BE2C (cell line): ENCODE measurements around the gene SFMBT2.
A peak's percentile ranks its signal among the peaks of the same experiment; 100 is the strongest.

ENCODE experiments used
- DNase-seq: peaks from one replicate; pipeline ENCODE4 v3.0.0-alpha.2; 2020
- H3K27me3 ChIP-seq: fragments of 250-450 bp; sonication (Bioruptor Pico); 2 replicates; pipeline ENCODE4 v1.5.1; 2020; ENCODE audit warnings: mild to moderate bottlenecking
- H3K36me3 ChIP-seq: fragments of 250-450 bp; sonication (Bioruptor Pico); 2 replicates; pipeline ENCODE4 v1.5.1; 2020; ENCODE audit warnings: mild to moderate bottlenecking
- H3K4me1 ChIP-seq: fragments of 250-450 bp; sonication (Bioruptor Pico); 2 replicates; pipeline ENCODE4 v1.5.1; 2020
- H3K4me3 ChIP-seq: 2 replicates; pipeline ENCODE4 v1.5.1; 2011; ENCODE audit warnings: low read depth, low read length
- H3K9me3 ChIP-seq: fragments of 250-450 bp; sonication (Bioruptor Pico); 2 replicates; pipeline ENCODE4 v1.5.1; 2020
- CTCF ChIP-seq: IDR thresholded peaks from 2 replicates; pipeline ENCODE4 v1.5.1; 2012; ENCODE audit warnings: mild to moderate bottlenecking, low read depth, low read length

Gene SFMBT2

GRCh38 chr10:7423521-7423920 lies 12.7 kb upstream of the SFMBT2 start:
- H3K36me3 ChIP-seq = no peaks in the 10 kb centered on the region
- H3K27me3 ChIP-seq = peaks cover 28% of the 10 kb centered on the region
- no peak for DNase-seq
- no peak for TF ChIP-seq CTCF
- no peaks in the 10 kb centered on the region for H3K4me1 ChIP-seq
- no peaks in the 10 kb centered on the region for H3K9me3 ChIP-seq
- no peak overlapping the region for H3K4me3 ChIP-seq

GRCh38 chr10:7421526-7421925 lies 10.7 kb upstream of the SFMBT2 start:
- Histone ChIP-seq H3K27me3 (peaks cover 28% of the 10 kb centered on the region), H3K9me3 (no peaks in the 10 kb centered on the region), H3K4me3 (no peak overlapping the region), H3K4me1 (no peaks in the 10 kb centered on the region), H3K36me3 (no peaks in the 10 kb centered on the region)
- no peak for DNase-seq
- TF ChIP-seq CTCF = no peak

GRCh38 chr10:7419998-7420397 lies 9.2 kb upstream of the SFMBT2 start:
- no peak overlapping the region for H3K4me3 ChIP-seq
- DNase-seq = no peak
- TF ChIP-seq CTCF = no peak
- H3K4me1 ChIP-seq = no peaks in the 10 kb centered on the region
- no peaks in the 10 kb centered on the region for H3K36me3 ChIP-seq
- peaks cover 23% of the 10 kb centered on the region for H3K27me3 ChIP-seq
- no peaks in the 10 kb centered on the region for H3K9me3 ChIP-seq

GRCh38 chr10:7417807-7418206 lies 7.0 kb upstream of the SFMBT2 start:
- no peaks in the 10 kb centered on the region for H3K4me1 ChIP-seq
- no peaks in the 10 kb centered on the region for H3K9me3 ChIP-seq
- H3K27me3 ChIP-seq = peaks cover 25% of the 10 kb centered on the region
- DNase-seq = no peak
- H3K36me3 ChIP-seq = no peaks in the 10 kb centered on the region
- no peak for TF ChIP-seq CTCF
- no peak overlapping the region for H3K4me3 ChIP-seq

- Histone ChIP-seq H3K9me3 (no peaks in the 10 kb centered on the region), H3K27me3 (peaks cover 31% of the 10 kb centered on the region), H3K4me3 (no peak overlapping the region), H3K36me3 (no peaks in the 10 kb centered on the region), H3K4me1 (no peaks in the 10 kb centered on the region)
- peak; percentile 46 for TF ChIP-seq CTCF
- DNase-seq = no peak
These were observed 6.3 kb upstream of the SFMBT2 start for GRCh38 chr10:7417103-7417623.

GRCh38 chr10:7414766-7415165 lies 3.9 kb upstream of the SFMBT2 start:
- no peaks in the 10 kb centered on the region for H3K4me1 ChIP-seq

More at GRCh38 chr10:7414766-7415165, 3.9 kb upstream of the SFMBT2 start:
- DNase-seq = no peak
- no peaks in the 10 kb centered on the region for H3K9me3 ChIP-seq
- H3K36me3 ChIP-seq = no peaks in the 10 kb centered on the region
- H3K27me3 ChIP-seq = peaks cover 33% of the 10 kb centered on the region
- no peak for TF ChIP-seq CTCF
- H3K4me3 ChIP-seq = no peak overlapping the region
